HG03175 (cell line): ENCODE results near the gene DNAJB13.
"Not testable (repeated sequence)": the region's sequence is repeated elsewhere in the genome, so short reads cannot be mapped to it uniquely, and the experiment has no call there.

Experiments used
- ATAC-seq: cut with Tn5 transposase; IDR thresholded peaks from one replicate; pipeline ENCODE4 v1.9.1; 2021; ENCODE audit warnings: mild to moderate bottlenecking, moderate library complexity; ENCODE audit not compliant: unreplicated experiment

DNAJB13 gene

GRCh38 chr11:73976451-73977151 is 25.8 kb downstream of the DNAJB13 start:
- no peak for ATAC-seq

- no peak for ATAC-seq
These were observed 27.2 kb downstream of the DNAJB13 start for GRCh38 chr11:73977856-73978519.

- ATAC-seq = no peak
These were observed 27.8 kb downstream of the DNAJB13 start for GRCh38 chr11:73978576-73979086.

- ATAC-seq = peak; percentile 53
These were observed 29.5 kb downstream of the DNAJB13 start for GRCh38 chr11:73980001-73980961.

GRCh38 chr11:73981051-73981805 is 30.4 kb downstream of the DNAJB13 start:
- no peak for ATAC-seq

- ATAC-seq = peak; percentile 39
These were observed 31.8 kb downstream of the DNAJB13 start, which contains the start of gene UCP2 for GRCh38 chr11:73982595-73982989. UCP2 (minus strand) TSS chr11:73982843; CDS start chr11:73978378, 4,465 bp downstream.

GRCh38 chr11:73982990-73983740 is 32.3 kb downstream of the DNAJB13 start:
- peak; percentile 70 for ATAC-seq

- no peak for ATAC-seq
These were observed 33.1 kb downstream of the DNAJB13 start for GRCh38 chr11:73983741-73984538.

- ATAC-seq = not testable (repeated sequence)
These were observed 34.8 kb downstream of the DNAJB13 start for GRCh38 chr11:73985661-73986060.

- ATAC-seq = no peak
These were observed 37.4 kb downstream of the DNAJB13 start for GRCh38 chr11:73988227-73988626.

- ATAC-seq = no peak
These were observed 38.3 kb downstream of the DNAJB13 start for GRCh38 chr11:73989156-73989555.

GRCh38 chr11:73990730-73991129 is 39.9 kb downstream of the DNAJB13 start:
- no peak for ATAC-seq

GRCh38 chr11:73991471-73992006 is 40.7 kb downstream of the DNAJB13 start:
- no peak for ATAC-seq

GRCh38 chr11:73995247-73995646 is 44.4 kb downstream of the DNAJB13 start:
- peak; percentile 66 for ATAC-seq

- peak; percentile 62 for ATAC-seq
These were observed 44.9 kb downstream of the DNAJB13 start for GRCh38 chr11:73995731-73996130.

GRCh38 chr11:73996161-73996747 is 45.4 kb downstream of the DNAJB13 start:
- no peak for ATAC-seq

GRCh38 chr11:73997120-73997770 is 46.4 kb downstream of the DNAJB13 start:
- ATAC-seq = no peak
